Lung (tissue), 12 donors: ENCODE results near the gene MICAL2. TPM values are rescaled to one million over a fixed set of nuclear protein-coding genes. Genes with fewer than 3 reads are reported as not detected.

ENCODE experiments used
- ATAC-seq: fragments of 200-7000 bp; cut with Tn5 transposase; one replicate; pipeline ENCODE4 v1.9.1; 2020; ENCODE audit warnings: moderate number of reproducible peaks; ENCODE audit not compliant: insufficient read depth, low FRiP score
- DNase-seq, 3 donors: peaks; one replicate each; pipeline ENCODE4 v3.0.0-alpha.2; 2013 to 2017
- H3K27ac ChIP-seq, 2 donors: one replicate each; pipeline ENCODE4 v1.5.1; 2013; ENCODE audit warnings: mild to moderate bottlenecking in 2 of 2, moderate library complexity in 2 of 2, control low read depth in 1 of 2, inconsistent platforms in 1 of 2, low read depth in 1 of 2, low read length in 1 of 2
- H3K27me3 ChIP-seq, 3 donors: one replicate each; pipeline ENCODE4 v1.5.1; 2013; ENCODE audit warnings: low read length in 2 of 3; ENCODE audit not compliant: control insufficient read depth in 3 of 3, insufficient read depth in 3 of 3
- H3K36me3 ChIP-seq, 4 donors: one replicate each; pipeline ENCODE4 v1.5.1; 2013; ENCODE audit warnings: low read length in 4 of 4, mild to moderate bottlenecking in 1 of 4, moderate library complexity in 1 of 4; ENCODE audit not compliant: control insufficient read depth in 4 of 4, insufficient read depth in 4 of 4
- H3K4me1 ChIP-seq, 5 donors: one replicate each; pipeline ENCODE4 v1.5.1; 2013; ENCODE audit warnings: low read length in 5 of 5, mild to moderate bottlenecking in 2 of 5, moderate library complexity in 1 of 5; ENCODE audit not compliant: control insufficient read depth in 5 of 5, insufficient read depth in 5 of 5
- H3K4me3 ChIP-seq: one replicate; pipeline ENCODE4 v1.5.1; 2013; ENCODE audit warnings: mild to moderate bottlenecking, control low read depth, moderate library complexity
- H3K9ac ChIP-seq, 2 donors: one replicate each; pipeline ENCODE4 v1.5.1; 2013; ENCODE audit warnings: low read length in 2 of 2, control low read depth in 1 of 2; ENCODE audit not compliant: insufficient read depth in 1 of 2
- H3K9me3 ChIP-seq, 4 donors: one replicate each; pipeline ENCODE4 v1.5.1; 2013; ENCODE audit warnings: low read length in 3 of 4, mild to moderate bottlenecking in 1 of 4, moderate library complexity in 1 of 4; ENCODE audit not compliant: control insufficient read depth in 4 of 4, insufficient read depth in 3 of 4
- WGBS, 2 donors: extraction: QIAGEN DNeasy Blood & Tissue Kit; methylation state at CpG; one replicate each; pipeline ENCODE4 v1.1.7; 2013; 5-methylcytosine and 5-hydroxymethylcytosine counted together
- polyA plus RNA-seq, 2 donors: library from polyadenylated mRNA; stranded (reverse); fragments of 200-250 nt; gene quantifications; one replicate each; pipeline ENCODE4 v1.2.1, GENCODE V29; 2013
- total RNA-seq, 2 donors: library from RNA; depleted of rRNA in 1 of 2; stranded (reverse); fragments of >200 nt in 1 of 2; gene quantifications; one replicate each; pipeline ENCODE4 v1.2.1, GENCODE V29; 2014 to 2021
- TF ChIP-seq, protein P1 (sequence below): IDR thresholded peaks from 2 replicates; pipeline ENCODE4 v1.5.1; 2012; ENCODE audit warnings: mild to moderate bottlenecking; ENCODE audit errors: control extremely low read depth, extremely low read depth
- donor health status: control.
- donor health status: control.
- donor health status: Bipolar disorder and iron deficiency.
- donor health status: healthy.
- donor health status: DM: yes; HTN: yes; CAD: no.

Gene MICAL2
- total and polyA plus RNA-seq, 4 donors = 38.2 to 218 (median 99.6) TPM

GRCh38 chr11:12174477-12175143 lies 64.2 kb downstream of the MICAL2 start:
- peaks cover under 1 to 16% (median 10%) of the 10 kb centered on the region in 5 donors for H3K4me1 ChIP-seq

DNA sequence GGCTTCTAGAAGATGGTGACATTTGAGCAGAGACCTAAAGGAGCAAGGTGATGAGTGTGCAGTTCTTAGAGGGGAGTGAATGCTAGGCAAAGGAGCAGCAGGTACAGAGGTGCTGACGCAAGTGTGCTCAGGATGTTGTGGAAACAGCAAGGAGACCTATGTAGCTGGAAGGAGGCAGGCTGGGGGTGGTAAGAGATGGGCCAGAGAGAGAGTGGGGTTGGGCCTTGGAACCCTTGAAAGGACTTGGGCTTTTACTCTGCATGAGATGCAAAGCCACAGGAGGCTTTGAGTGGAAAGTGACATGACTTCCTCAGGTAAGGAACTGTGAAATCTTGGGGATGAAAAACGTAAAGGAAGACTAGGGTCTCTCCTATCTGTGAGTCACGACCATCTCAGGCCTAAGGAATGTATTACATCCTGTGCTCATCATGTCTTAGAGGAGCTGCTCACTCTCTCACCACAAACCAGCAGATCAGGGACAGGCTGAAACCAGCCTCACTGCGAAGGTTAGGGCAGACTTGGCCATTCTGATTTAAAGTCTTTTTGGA lies 65.4 kb downstream of the MICAL2 start:
- Histone ChIP-seq H3K9ac (no peak overlapping the region), H3K4me3 (no peak overlapping the region), H3K9me3 (peaks cover 0 to 2% (median 0%) of the 10 kb centered on the region in 4 donors), H3K27ac (peak overlapping the region; percentile 3 to 77), H3K36me3 (peaks cover 0 to 4% (median 0%) of the 10 kb centered on the region in 4 donors), H3K4me1 (peaks cover 5 to 16% (median 7%) of the 10 kb centered on the region in 5 donors), H3K27me3 (no peaks in the 10 kb centered on the region)
- DNase-seq (no peak), ATAC-seq (no peak)
- TF ChIP-seq, protein P1, sequence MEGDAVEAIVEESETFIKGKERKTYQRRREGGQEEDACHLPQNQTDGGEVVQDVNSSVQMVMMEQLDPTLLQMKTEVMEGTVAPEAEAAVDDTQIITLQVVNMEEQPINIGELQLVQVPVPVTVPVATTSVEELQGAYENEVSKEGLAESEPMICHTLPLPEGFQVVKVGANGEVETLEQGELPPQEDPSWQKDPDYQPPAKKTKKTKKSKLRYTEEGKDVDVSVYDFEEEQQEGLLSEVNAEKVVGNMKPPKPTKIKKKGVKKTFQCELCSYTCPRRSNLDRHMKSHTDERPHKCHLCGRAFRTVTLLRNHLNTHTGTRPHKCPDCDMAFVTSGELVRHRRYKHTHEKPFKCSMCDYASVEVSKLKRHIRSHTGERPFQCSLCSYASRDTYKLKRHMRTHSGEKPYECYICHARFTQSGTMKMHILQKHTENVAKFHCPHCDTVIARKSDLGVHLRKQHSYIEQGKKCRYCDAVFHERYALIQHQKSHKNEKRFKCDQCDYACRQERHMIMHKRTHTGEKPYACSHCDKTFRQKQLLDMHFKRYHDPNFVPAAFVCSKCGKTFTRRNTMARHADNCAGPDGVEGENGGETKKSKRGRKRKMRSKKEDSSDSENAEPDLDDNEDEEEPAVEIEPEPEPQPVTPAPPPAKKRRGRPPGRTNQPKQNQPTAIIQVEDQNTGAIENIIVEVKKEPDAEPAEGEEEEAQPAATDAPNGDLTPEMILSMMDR = no peak
- WGBS, 2 donors = 32 to 36% methylated on average over 4 of the region's 4 CpGs

More at GRCh38 chr11:12174477-12175143, 64.2 kb downstream of the MICAL2 start:
- Histone ChIP-seq H3K9me3 (peaks cover 0 to 2% (median 0%) of the 10 kb centered on the region in 4 donors), H3K36me3 (peaks cover 0 to 4% (median 0%) of the 10 kb centered on the region in 4 donors), H3K27ac (no peak overlapping the region), H3K4me3 (no peak overlapping the region), H3K27me3 (no peaks in the 10 kb centered on the region), H3K9ac (no peak overlapping the region)
- WGBS, 2 donors = 53 to 79% methylated on average over 3 of the region's 3 CpGs
- ATAC-seq (no peak), DNase-seq (no peak)
- TF ChIP-seq, protein P1 = no peak

- no peak overlapping the region for H3K4me3 ChIP-seq
- no peaks in the 10 kb centered on the region for H3K27me3 ChIP-seq
- H3K9me3 ChIP-seq = peaks cover 0 to 2% (median 0%) of the 10 kb centered on the region in 4 donors
- ATAC-seq (no peak), DNase-seq (no peak)
- H3K4me1 ChIP-seq = peaks cover 5 to 12% (median 6%) of the 10 kb centered on the region in 5 donors
- peaks cover 0 to 4% (median 0%) of the 10 kb centered on the region in 4 donors for H3K36me3 ChIP-seq
- TF ChIP-seq, protein P1 = no peak
- H3K27ac ChIP-seq = peak overlapping the region in 1 of 2 donors; percentile 77
- no peak overlapping the region for H3K9ac ChIP-seq
- WGBS, 2 donors = 93 to 97% methylated on average over 4 of the region's 4 CpGs
These were observed 66.0 kb downstream of the MICAL2 start for GRCh38 chr11:12176410-12176809.
